HAP-1 (cell line): ENCODE results near the gene KRT6B.
"Not testable (repeated sequence)": the region's sequence is repeated elsewhere in the genome, so short reads cannot be mapped to it uniquely, and the experiment has no call there.

Experiments
- DNase-seq, 2 experiments: peaks; one replicate each; pipeline ENCODE4 v3.0.0-alpha.2; 2016 to 2020; ENCODE audit warnings: low spot score in 2 of 2
- H3K27me3 ChIP-seq: fragments of 250-450 bp; sonication (Bioruptor Pico); 2 replicates; pipeline ENCODE4 v1.5.1; 2020; ENCODE audit warnings: low read depth, mild to moderate bottlenecking, moderate library complexity
- H3K36me3 ChIP-seq: fragments of 250-450 bp; sonication (Bioruptor Pico); replicated peaks from 2 replicates; pipeline ENCODE4 v1.5.1; 2020; ENCODE audit warnings: mild to moderate bottlenecking
- H3K4me1 ChIP-seq: fragments of 250-450 bp; sonication (Bioruptor Pico); 2 replicates; pipeline ENCODE4 v1.5.1; 2020; ENCODE audit warnings: mild to moderate bottlenecking
- H3K4me3 ChIP-seq: fragments of 250-450 bp; sonication (Bioruptor Pico); 2 replicates; pipeline ENCODE4 v1.5.1; 2020; ENCODE audit warnings: mild to moderate bottlenecking, moderate library complexity
- H3K9me3 ChIP-seq: fragments of 250-450 bp; sonication (Bioruptor Pico); 2 replicates; pipeline ENCODE4 v1.5.1; 2020; ENCODE audit warnings: mild to moderate bottlenecking, moderate library complexity
- in situ Hi-C: fragments of 300-500 bp; cut with MboI; formaldehyde crosslinking; loops from 3 replicates; pipeline ENCODE4 v1.14.3; 2020; ENCODE audit warnings: low sequenced_read_pairs, inconsistent platforms, mixed read lengths

The KRT6B gene

DNA sequence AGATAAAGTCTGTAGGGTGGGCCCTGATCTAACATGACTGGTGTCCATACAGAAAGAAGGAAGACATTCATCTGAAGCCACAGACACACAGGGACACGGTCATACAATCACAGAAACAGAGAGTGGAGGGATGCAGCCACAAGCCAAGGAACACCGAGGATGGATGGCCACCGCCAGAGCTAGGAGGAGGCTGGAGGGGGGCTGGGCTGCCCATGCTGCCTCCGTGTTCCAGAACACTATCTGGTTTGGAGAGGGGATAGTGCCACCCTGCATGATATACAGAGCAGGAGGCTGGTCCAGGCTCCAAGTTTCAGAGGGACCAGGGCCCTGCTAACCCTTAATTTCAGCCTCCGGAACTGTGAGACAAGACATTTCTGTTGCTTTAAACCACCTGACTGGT lies 26.5 kb downstream of the KRT6B start:
- H3K9me3 ChIP-seq, result no peaks in the 10 kb centered on the region
- DNase-seq, result no peak
- in situ Hi-C loops, result no loop called here

GRCh38 chr12:52423661-52424500 lies 28.1 kb downstream of the KRT6B start:
- no peaks in the 10 kb centered on the region for H3K36me3 ChIP-seq
- in situ Hi-C loops, result no loop called here
- no peaks in the 10 kb centered on the region for H3K9me3 ChIP-seq
- no peak overlapping the region for H3K4me3 ChIP-seq
- H3K4me1 ChIP-seq, result peaks cover 6% of the 10 kb centered on the region; the same call in 1 of the 2 replicates
- peaks cover 2% of the 10 kb centered on the region; the same call in 1 of the 2 replicates for H3K27me3 ChIP-seq
- DNase-seq, result no peak

More for the DNA sequence above, 26.5 kb downstream of the KRT6B start:
- H3K36me3 ChIP-seq, result no peaks in the 10 kb centered on the region
- peaks cover 6% of the 10 kb centered on the region; the same call in 1 of the 2 replicates for H3K4me1 ChIP-seq
- peaks cover 2% of the 10 kb centered on the region; the same call in 1 of the 2 replicates for H3K27me3 ChIP-seq
- no peak overlapping the region for H3K4me3 ChIP-seq

DNA sequence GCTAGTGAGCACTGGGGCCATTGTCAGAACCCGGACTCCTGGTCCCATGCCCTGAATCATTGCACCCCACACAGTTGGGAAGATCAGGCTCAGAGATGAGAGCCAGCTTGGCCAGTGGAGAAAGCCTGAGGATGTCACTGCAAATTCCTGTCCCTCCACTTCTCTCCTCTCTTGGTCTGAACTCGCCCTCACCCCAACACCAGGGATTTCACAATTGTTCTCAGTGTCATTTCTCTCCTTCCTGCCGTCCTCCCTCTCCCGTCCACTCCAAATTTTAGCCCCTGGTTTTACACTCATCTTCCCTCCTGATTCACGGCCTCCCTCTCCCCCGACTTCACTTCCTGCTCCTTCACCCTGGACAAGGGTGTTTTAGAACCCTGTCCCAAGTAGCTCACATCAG lies 28.9 kb downstream of the KRT6B start:
- Histone ChIP-seq H3K36me3 (no peaks in the 10 kb centered on the region), H3K27me3 (peaks cover 2% of the 10 kb centered on the region; the same call in 1 of the 2 replicates), H3K9me3 (no peaks in the 10 kb centered on the region), H3K4me1 (peaks cover 6% of the 10 kb centered on the region; the same call in 1 of the 2 replicates), H3K4me3 (no peak overlapping the region)
- DNase-seq, result no peak
- in situ Hi-C loops, result no loop called here

- Histone ChIP-seq H3K36me3 (no peaks in the 10 kb centered on the region), H3K4me3 (no peak overlapping the region), H3K27me3 (peaks cover 2% of the 10 kb centered on the region; the same call in 1 of the 2 replicates), H3K9me3 (no peaks in the 10 kb centered on the region), H3K4me1 (no peaks in the 10 kb centered on the region)
- in situ Hi-C loops, result no loop called here
- no peak for DNase-seq
Measured at GRCh38 chr12:52419656-52420055, 32.3 kb downstream of the KRT6B start.

DNA sequence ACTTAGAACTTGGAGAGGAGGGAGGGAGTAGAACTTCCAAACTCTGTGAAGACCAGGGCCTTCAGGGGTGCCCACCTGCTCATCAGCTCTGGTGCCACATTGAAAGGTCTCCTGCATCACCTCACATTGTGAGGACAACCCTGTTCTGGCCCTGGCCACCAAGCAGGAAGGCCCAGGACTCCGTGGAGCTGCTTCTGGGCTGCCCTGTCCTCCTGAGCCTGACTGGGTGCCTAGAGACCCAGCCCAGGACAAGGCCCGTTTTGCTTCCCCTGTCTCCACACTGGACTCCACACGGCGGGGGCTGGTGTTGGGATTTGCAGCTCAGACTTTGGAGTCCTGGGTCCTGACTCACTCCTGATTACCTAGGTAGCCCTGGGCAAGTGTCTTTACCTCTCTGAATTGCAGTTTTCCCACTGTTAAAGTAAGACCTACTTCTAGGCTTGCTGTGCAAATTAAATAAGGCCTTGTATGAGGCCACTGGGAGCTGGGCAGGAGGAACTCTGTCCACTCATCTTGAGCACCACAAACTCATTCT lies 33.3 kb downstream of the KRT6B start:
- H3K4me3 ChIP-seq, result no peak overlapping the region
- no peaks in the 10 kb centered on the region for H3K4me1 ChIP-seq
- DNase-seq, result no peak
- in situ Hi-C loops, result no loop called here
- H3K36me3 ChIP-seq, result no peaks in the 10 kb centered on the region
- no peaks in the 10 kb centered on the region for H3K9me3 ChIP-seq
- H3K27me3 ChIP-seq, result peaks cover 2% of the 10 kb centered on the region; the same call in 1 of the 2 replicates

GRCh38 chr12:52417740-52418139 lies 34.2 kb downstream of the KRT6B start:
- no peak overlapping the region for H3K4me3 ChIP-seq
- no peaks in the 10 kb centered on the region for H3K9me3 ChIP-seq
- no peaks in the 10 kb centered on the region for H3K36me3 ChIP-seq
- in situ Hi-C loops, result no loop called here
- peaks cover under 1% of the 10 kb centered on the region; the same call in 1 of the 2 replicates for H3K27me3 ChIP-seq
- H3K4me1 ChIP-seq, result no peaks in the 10 kb centered on the region
- no peak for DNase-seq

GRCh38 chr12:52416795-52417194 lies 35.2 kb downstream of the KRT6B start:
- no peak for DNase-seq
- no peaks in the 10 kb centered on the region for H3K27me3 ChIP-seq
- no peak overlapping the region for H3K4me3 ChIP-seq
- in situ Hi-C loops, result no loop called here
- no peaks in the 10 kb centered on the region for H3K9me3 ChIP-seq
- no peaks in the 10 kb centered on the region for H3K36me3 ChIP-seq
- H3K4me1 ChIP-seq, result no peaks in the 10 kb centered on the region

- H3K4me1 ChIP-seq, result no peaks in the 10 kb centered on the region
- DNase-seq, result no peak
- H3K4me3 ChIP-seq, result no peak overlapping the region
- H3K36me3 ChIP-seq, result no peaks in the 10 kb centered on the region
- no peaks in the 10 kb centered on the region for H3K9me3 ChIP-seq
- in situ Hi-C loops, result no loop called here
- no peaks in the 10 kb centered on the region for H3K27me3 ChIP-seq
Measured at GRCh38 chr12:52415870-52416750, 35.8 kb downstream of the KRT6B start.

DNA sequence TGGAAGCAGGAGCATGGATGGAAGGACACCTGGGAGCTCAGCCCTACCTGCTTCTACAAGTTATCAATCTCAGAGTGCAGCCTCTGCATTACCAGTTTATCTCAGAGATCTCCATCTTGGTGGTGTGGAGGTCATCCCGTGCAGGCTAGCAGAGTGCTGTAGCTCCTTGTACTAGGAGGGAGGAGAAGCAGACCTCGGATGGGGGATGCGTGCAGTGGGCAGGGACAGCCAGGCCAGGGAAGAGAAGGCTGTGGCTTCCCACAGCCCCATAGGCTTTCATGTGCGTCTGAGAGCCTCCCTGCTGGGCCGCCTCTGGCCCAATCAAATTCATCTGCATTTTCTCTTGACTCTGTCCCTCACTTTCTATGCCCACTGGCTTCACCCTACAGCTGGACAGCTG lies 37.0 kb downstream of the KRT6B start:
- DNase-seq, result no peak
- Histone ChIP-seq H3K4me3 (no peak overlapping the region), H3K4me1 (no peaks in the 10 kb centered on the region), H3K27me3 (no peaks in the 10 kb centered on the region), H3K36me3 (no peaks in the 10 kb centered on the region), H3K9me3 (no peaks in the 10 kb centered on the region)
- in situ Hi-C loops, result no loop called here

DNA sequence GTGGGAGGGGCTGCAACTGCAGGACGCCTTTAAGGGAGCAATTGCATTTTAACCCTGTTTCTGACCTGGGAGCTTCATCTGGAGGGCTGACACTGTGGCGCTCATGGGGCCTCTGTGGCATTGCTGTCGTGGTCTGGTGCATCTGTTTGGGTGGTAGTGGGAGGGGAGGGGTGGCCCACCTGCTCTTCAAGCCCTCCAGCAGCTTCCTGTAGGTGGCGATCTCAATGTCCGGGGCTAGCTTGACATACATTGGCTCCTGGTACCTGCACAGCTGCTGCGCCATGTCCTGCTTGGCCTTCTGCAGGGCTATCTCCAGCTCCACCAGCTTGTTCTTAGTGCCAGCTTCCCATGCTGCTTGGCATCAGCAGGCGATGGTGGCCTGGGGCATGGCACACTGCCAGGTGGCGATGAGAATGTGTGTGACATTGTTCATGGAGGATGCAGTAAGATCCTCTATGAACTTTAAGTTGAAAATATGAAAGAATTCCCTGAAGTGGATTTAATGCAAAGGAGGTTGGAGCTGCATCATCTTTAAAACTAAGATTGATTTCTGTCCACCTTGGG lies 38.1 kb downstream of the KRT6B start:
- Histone ChIP-seq H3K9me3 (no peaks in the 10 kb centered on the region), H3K27me3 (no peaks in the 10 kb centered on the region)
- in situ Hi-C loops, result no loop called here

DNA sequence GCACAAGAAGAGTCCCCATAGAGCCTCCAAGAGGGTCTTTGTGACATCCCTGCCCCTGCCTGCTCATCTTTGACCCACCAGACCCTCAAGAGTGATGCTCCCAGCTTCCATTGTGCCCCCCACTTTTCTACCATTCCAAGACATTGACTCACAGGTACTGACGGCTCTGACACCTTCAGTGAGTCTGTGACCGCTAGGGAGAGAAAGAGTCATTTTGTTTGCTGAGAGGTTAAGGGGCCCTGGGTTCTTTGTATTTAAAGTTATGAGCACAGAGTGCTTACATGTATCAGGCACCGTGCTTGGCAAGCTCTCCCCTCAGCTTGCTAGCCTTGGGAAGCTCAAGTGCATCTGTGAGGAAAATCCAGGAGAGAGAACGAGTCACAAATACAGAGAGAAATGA lies 38.7 kb downstream of the KRT6B start:
- H3K4me3 ChIP-seq, result no peak overlapping the region
- H3K36me3 ChIP-seq, result no peaks in the 10 kb centered on the region
- in situ Hi-C loops, result no loop called here
- H3K4me1 ChIP-seq, result no peaks in the 10 kb centered on the region
- no peak for DNase-seq
- H3K9me3 ChIP-seq, result no peaks in the 10 kb centered on the region
- H3K27me3 ChIP-seq, result no peaks in the 10 kb centered on the region

More for the DNA sequence above, 38.1 kb downstream of the KRT6B start:
- H3K4me1 ChIP-seq, result no peaks in the 10 kb centered on the region
- H3K36me3 ChIP-seq, result no peaks in the 10 kb centered on the region
- H3K4me3 ChIP-seq, result no peak overlapping the region
- DNase-seq, result no peak

DNA sequence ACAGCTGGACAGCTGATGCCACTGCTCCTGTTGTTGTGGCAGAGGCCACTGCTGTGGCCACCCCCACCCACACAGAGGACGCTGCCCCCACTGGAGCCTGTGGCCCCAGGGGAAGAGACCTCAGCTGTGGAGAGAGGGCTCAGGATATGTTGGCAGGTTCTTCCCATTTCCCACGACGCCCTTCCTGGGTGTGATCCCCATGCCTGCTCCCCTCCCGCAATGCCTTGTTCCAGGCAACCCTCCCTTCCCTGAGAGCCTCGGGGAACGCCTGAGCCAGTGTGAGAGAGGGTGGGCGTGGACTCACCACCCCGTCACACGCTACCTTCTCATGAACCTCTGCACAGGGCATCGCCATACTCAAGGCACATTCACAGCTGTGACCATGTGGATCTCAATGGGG lies 40.1 kb downstream of the KRT6B start:
- no peak for DNase-seq
- in situ Hi-C loops, result no loop called here

DNA sequence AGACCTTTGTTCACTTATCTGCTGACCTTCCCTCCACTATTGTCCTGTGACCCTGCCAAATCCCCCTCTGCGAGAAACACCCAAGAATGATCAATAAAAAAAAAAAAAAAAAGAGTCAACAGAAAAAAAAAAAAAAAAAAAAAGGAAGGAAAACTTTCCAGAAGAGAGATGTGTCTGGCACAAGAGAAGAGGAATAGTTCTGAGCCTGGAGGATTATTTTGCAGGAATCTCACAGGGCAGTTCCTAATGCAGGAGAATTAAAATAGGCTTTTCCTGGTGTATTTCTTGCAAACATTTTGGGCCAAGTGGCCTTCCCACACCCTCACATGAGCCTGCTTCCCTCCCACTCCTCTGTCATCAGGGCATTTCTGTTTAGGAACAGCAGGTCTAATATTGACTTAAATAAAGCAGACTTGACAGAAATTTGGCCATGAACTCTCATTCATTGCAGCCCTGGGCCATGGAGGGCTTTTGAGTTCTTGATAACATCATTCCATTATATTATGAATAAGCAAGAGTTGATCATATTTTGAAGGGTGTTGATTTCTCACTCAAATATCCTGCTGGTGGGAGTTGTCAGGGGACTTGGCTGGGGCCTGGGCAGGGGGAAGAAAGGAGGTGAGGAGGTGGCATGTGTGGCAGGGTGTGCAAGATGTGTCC lies 41.2 kb downstream of the KRT6B start:
- H3K9me3 ChIP-seq, H3K27me3 ChIP-seq, H3K36me3 ChIP-seq, H3K4me3 ChIP-seq, DNase-seq, in situ Hi-C loops, H3K4me1 ChIP-seq: not testable (repeated sequence)

More for the DNA sequence above, 40.1 kb downstream of the KRT6B start:
- no peaks in the 10 kb centered on the region for H3K9me3 ChIP-seq
- H3K27me3 ChIP-seq, result no peaks in the 10 kb centered on the region
- no peak overlapping the region for H3K4me3 ChIP-seq
- H3K36me3 ChIP-seq, result no peaks in the 10 kb centered on the region
- no peaks in the 10 kb centered on the region for H3K4me1 ChIP-seq
